ENCODE results near the gene RRP1B. TPM values are rescaled to one million over a fixed set of nuclear protein-coding genes. Genes with fewer than 3 reads are reported as not detected.

Gene RRP1B
- polyA plus RNA-seq, 2 of the 4 experiments (the other 2 are of a cell fraction), result 32.5 TPM

DNA sequence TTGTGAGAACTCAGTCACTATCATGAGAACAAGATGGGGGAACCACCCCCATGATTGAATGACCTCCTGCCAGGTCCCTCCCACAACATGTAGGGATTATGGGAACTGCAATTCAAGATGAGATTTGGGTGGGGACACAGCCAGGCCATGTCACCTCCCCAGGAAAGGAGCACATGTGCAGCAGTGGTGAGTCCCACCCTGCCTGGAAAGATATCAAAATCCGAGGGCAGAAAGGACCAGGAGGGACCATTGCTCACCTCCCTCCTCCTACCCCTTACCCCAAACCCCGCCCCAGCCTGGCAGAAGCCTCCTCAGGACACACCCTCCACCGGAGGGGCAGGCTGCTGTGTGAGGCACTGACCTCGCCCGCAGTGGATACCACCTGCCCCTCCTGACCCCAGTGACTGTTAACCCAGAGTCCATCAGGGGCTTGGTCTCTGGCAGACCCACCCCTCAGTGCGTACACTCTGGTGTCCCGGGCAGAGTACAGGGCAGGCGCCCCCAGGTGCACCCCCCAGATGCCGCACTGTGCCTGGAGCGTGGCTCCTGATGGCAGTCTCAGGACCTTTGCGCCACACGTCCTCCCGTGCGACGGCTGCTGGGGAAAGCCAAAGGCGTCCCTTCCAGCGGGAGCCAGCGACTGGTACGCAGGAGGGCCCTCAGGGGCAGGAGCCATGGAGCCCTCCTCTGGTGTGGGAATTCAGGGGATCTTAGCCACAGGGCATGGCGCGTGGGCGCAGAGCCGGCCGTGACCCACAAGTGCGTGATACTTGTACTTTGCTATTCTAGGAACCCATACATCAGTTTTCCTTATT lies 80.5 kb downstream of the RRP1B start:
- ATAC-seq (peak; percentile 65 to 69), DNase-seq (ENCODE audit: low read depth in 1 of 2, low spot score in 1 of 2) (peak; percentile 48 to 51), FAIRE-seq (no peak)
- H3K4me2 ChIP-seq, result peak overlapping the region; percentile 42
- 0 out of 2 replicates have a peak, but pooled peaks have one; percentile 9 for TF ChIP-seq HOXA7 (CRISPR knock-in tag; IDR thresholded peaks at IDR 0.05)
- no peak for TF ChIP-seq FOSL2 (IDR thresholded peaks at IDR 0.05)
- TF ChIP-seq FOSL2 (CRISPR knock-in tag; IDR thresholded peaks at IDR 0.05), result no peak
- peaks cover 81% of the 10 kb centered on the region for H3K4me1 ChIP-seq
- H3K27ac ChIP-seq, result peak overlapping the region in 1 of 2 experiments; percentile 79; a peak in 3 of 6 replicates
- POLR2A ChIA-PET, result interaction anchor here (1.5 kb wide), 1 partner anchor 12 kb away, joined by 11 read pairs; no protein-coding TSS in a partner anchor
- H3K9me3 ChIP-seq, result no peaks in the 10 kb centered on the region
- WGBS (ENCODE audit: missing lambda C conversion rate), result 71% methylated on average over 13 of the region's 25 CpGs
- CTCF ChIA-PET, result interaction anchor here (1.1 to 3.9 kb wide), 3 partner anchors 10 to 19 kb away, joined by 4 to 15 read pairs (median 4); no protein-coding TSS in a partner anchor
- H3K4me3 ChIP-seq, result no peak overlapping the region

GRCh38 chr21:43740497-43741156 lies 81.3 kb downstream of the RRP1B start:
- CTCF ChIA-PET, result interaction anchor here (1.1 to 1.4 kb wide), 3 partner anchors 9 to 19 kb away, joined by 3 to 4 read pairs (median 4); no protein-coding TSS in a partner anchor
- Histone ChIP-seq H3K27ac (peak overlapping the region; percentile 23 to 79), H3K4me2 (peak overlapping the region; percentile 42), H3K4me1 (peaks cover 75% of the 10 kb centered on the region), H3K4me3 (no peak overlapping the region), H3K9me3 (no peaks in the 10 kb centered on the region)
- 38% methylated on average over 10 of the region's 25 CpGs for WGBS (ENCODE audit: missing lambda C conversion rate)
- ATAC-seq, result peak; percentile 76 to 79
- no peak for FAIRE-seq
- POLR2A ChIA-PET, result interaction anchor here (1.5 kb wide), 1 partner anchor 13 kb away, joined by 11 read pairs; no protein-coding TSS in a partner anchor
- TF ChIP-seq, protein P1, sequence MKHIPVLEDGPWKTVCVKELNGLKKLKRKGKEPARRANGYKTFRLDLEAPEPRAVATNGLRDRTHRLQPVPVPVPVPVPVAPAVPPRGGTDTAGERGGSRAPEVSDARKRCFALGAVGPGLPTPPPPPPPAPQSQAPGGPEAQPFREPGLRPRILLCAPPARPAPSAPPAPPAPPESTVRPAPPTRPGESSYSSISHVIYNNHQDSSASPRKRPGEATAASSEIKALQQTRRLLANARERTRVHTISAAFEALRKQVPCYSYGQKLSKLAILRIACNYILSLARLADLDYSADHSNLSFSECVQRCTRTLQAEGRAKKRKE (CRISPR knock-in tag; IDR thresholded peaks at IDR 0.05; ENCODE audit: low read depth), result no peak
- TF ChIP-seq TFCP2L1 (CRISPR knock-in tag; IDR thresholded peaks at IDR 0.05) (peak; percentile 44; the same call in 1 of the 2 replicates), RAD21 (conservative IDR thresholded peaks at IDR 0.05 in 1 of 2, IDR thresholded peaks at IDR 0.05 in 1 of 2) (0 out of 5 replicates have a peak, but pooled peaks of 1 of the 2 experiments have one; percentile 0), SMC3 (IDR thresholded peaks at IDR 0.05) (no peak), ZSCAN20 (CRISPR knock-in tag; IDR thresholded peaks at IDR 0.05) (no peak), TP53 (CRISPR knock-in tag; IDR thresholded peaks at IDR 0.05) (peak; percentile 40; the same call in 1 of the 2 replicates), POLR2AphosphoS2 (conservative IDR thresholded peaks at IDR 0.05; ENCODE audit: low read length) (peak; percentile 70; the same call in 1 of the 2 replicates)
- TF ChIP-seq, protein P2, sequence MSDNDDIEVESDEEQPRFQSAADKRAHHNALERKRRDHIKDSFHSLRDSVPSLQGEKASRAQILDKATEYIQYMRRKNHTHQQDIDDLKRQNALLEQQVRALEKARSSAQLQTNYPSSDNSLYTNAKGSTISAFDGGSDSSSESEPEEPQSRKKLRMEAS (IDR thresholded peaks at IDR 0.05), result 0 out of 2 replicates have a peak, but pooled peaks have one; percentile 16
- TF ChIP-seq, protein P3, sequence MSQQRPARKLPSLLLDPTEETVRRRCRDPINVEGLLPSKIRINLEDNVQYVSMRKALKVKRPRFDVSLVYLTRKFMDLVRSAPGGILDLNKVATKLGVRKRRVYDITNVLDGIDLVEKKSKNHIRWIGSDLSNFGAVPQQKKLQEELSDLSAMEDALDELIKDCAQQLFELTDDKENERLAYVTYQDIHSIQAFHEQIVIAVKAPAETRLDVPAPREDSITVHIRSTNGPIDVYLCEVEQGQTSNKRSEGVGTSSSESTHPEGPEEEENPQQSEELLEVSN (IDR thresholded peaks at IDR 0.05; ENCODE audit: borderline replicate concordance, low read depth), result no peak
- DNase-seq (ENCODE audit: low read depth in 1 of 2, low spot score in 1 of 2), result peak; percentile 66 to 83

DNA sequence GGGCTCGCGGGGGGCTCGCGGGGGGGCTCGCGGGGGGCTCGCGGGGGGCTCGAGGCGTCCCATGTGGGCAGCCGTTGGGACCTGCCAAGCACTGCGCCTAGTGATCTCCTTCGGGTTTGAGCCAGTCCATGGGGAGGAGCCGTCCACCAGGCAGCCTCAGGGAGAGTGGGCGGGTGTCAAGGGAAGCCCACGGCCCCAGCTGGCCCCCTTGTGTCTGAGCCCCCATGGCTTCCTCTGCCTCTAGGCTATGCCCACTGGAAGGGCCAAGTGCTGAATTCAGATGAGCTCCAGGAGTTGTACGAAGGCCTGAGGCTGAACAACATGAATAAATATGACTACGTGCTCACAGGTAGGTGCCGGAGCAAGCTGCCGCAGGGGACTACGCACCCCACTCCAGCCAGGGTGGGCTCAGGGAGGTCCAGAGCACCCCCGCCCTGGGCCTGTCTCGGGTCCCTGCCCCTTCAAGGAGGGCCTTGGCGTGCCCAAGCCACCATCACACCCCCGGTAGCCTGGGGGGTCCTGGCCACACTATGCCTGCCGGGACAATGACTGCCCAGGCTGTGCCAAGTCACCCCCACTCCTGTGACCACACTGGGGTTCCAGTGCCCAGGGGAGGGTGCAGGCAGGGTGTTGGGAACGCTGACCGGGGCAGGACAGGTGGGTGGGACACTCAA lies 82.2 kb downstream of the RRP1B start:
- Histone ChIP-seq H3K9me3 (no peaks in the 10 kb centered on the region), H3K4me3 (no peak overlapping the region), H3K27ac (peak overlapping the region; percentile 33 to 79; a peak in 3 of 6 replicates), H3K4me1 (peaks cover 71% of the 10 kb centered on the region), H3K4me2 (peak overlapping the region; percentile 42; the same call in 2 of the 3 replicates)
- peak in 1 of 2 experiments; percentile 4; a peak in 2 of 6 replicates for ATAC-seq
- TF ChIP-seq, protein P4, sequence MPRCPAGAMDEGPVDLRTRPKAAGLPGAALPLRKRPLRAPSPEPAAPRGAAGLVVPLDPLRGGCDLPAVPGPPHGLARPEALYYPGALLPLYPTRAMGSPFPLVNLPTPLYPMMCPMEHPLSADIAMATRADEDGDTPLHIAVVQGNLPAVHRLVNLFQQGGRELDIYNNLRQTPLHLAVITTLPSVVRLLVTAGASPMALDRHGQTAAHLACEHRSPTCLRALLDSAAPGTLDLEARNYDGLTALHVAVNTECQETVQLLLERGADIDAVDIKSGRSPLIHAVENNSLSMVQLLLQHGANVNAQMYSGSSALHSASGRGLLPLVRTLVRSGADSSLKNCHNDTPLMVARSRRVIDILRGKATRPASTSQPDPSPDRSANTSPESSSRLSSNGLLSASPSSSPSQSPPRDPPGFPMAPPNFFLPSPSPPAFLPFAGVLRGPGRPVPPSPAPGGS (IDR thresholded peaks at IDR 0.05), result no peak
- TF ChIP-seq NFE2L2 (conservative IDR thresholded peaks at IDR 0.05; ENCODE audit: low read length), result no peak
- TF ChIP-seq NPAS2 (CRISPR knock-in tag; IDR thresholded peaks at IDR 0.05; ENCODE audit: borderline replicate concordance), result no peak
- TF ChIP-seq RFX5 (IDR thresholded peaks at IDR 0.05), result no peak
- no peak for TF ChIP-seq HOXB13 (CRISPR knock-in tag; IDR thresholded peaks at IDR 0.05; ENCODE audit: low read depth)
- DNase-seq (ENCODE audit: low read depth in 1 of 2, low spot score in 1 of 2), result no peak
- CTCF ChIA-PET, result interaction anchor here (1.1 to 1.4 kb wide), 3 partner anchors 8 to 20 kb away, joined by 3 to 4 read pairs (median 4); no protein-coding TSS in a partner anchor
- WGBS (ENCODE audit: missing lambda C conversion rate), result 91% methylated on average over 9 of the region's 28 CpGs
- FAIRE-seq, result no peak
- POLR2A ChIA-PET, result interaction anchor here (1.5 kb wide), 1 partner anchor 14 kb away, joined by 11 read pairs; no protein-coding TSS in a partner anchor
